Gastrocnemius medialis (tissue), 4 donors: ENCODE data around the gene RFK. TPM values are rescaled to one million over a fixed set of nuclear protein-coding genes. Genes with fewer than 3 reads are reported as not detected.

Experiments
- ATAC-seq, 2 donors: fragments of 150-250 bp; one replicate each; pipeline ENCODE4 v1.9.1; 2016
- DNase-seq, 2 donors: peaks; one replicate each; pipeline ENCODE4 v3.0.0-alpha.2; 2019
- H3K27ac ChIP-seq, 4 donors: fragments of 200-600 bp; sonication (generic); 1 replicate in 1 of 4; 2 replicates in 3 of 4; pipeline ENCODE4 v1.5.1; 2016 to 2018; ENCODE audit warnings: mild to moderate bottlenecking in 2 of 4, moderate library complexity in 1 of 4
- H3K27me3 ChIP-seq, 3 donors: fragments of 200-600 bp; sonication (generic) in 2 of 3; 1 replicate in 1 of 3; 2 replicates in 2 of 3; pipeline versions ENCODE4 v1.5.1 to v1.6.0; 2016 to 2019; ENCODE audit warnings: mild to moderate bottlenecking in 1 of 3, moderate library complexity in 1 of 3
- H3K36me3 ChIP-seq, 2 donors: fragments of 200-600 bp; sonication (generic) in 1 of 2; one replicate each; pipeline ENCODE4 v1.5.1; 2017 to 2018
- H3K4me1 ChIP-seq, 2 donors: fragments of 200-600 bp; sonication (generic) in 1 of 2; one replicate each; pipeline ENCODE4 v1.5.1; 2016 to 2017; ENCODE audit warnings: mild to moderate bottlenecking in 2 of 2
- H3K4me3 ChIP-seq, 4 donors: fragments of 200-600 bp; sonication (generic) in 3 of 4; 1 replicate in 1 of 4; 2 replicates in 3 of 4; pipeline ENCODE4 v1.5.1; 2016 to 2019; ENCODE audit warnings: mild to moderate bottlenecking in 2 of 4
- H3K9me3 ChIP-seq, 3 donors: fragments of 200-600 bp; sonication (generic) in 2 of 3; 1 replicate in 1 of 3; 2 replicates in 2 of 3; pipeline ENCODE4 v1.5.1; 2016 to 2019
- CTCF ChIP-seq, 5 experiments: fragments of 450-650 bp in 3 of 5; fragments of 200-600 bp in 2 of 5; sonication (generic) in 2 of 5; IDR thresholded peaks in 4 of 5; conservative IDR thresholded peaks in 1 of 5; 1 replicate in 4 of 5; 2 replicates in 1 of 5; pipeline ENCODE4 v1.5.1; 2016 to 2019; ENCODE audit warnings: antibody characterized with exemption in 5 of 5, mild to moderate bottlenecking in 3 of 5, moderate library complexity in 3 of 5
- POLR2A ChIP-seq, 2 donors: fragments of 450-650 bp; IDR thresholded peaks; one replicate each; pipeline ENCODE4 v1.6.1; 2017; ENCODE audit warnings: antibody characterized with exemption in 2 of 2, mild to moderate bottlenecking in 2 of 2, moderate library complexity in 2 of 2
- in situ Hi-C, 4 donors: fragments of 200-750 bp; cut with MboI; loops; one replicate each; pipeline versions ENCODE4 v1.15.0 to v1.8.0; 2017; ENCODE audit warnings: low sequenced_read_pairs in 4 of 4
- intact Hi-C: fragments of 100-400 bp; cut with DNase I; formaldehyde crosslinking; loops from one replicate; pipeline ENCODE4 v1.15.1; 2023; ENCODE audit warnings: low total_unique reads
- total RNA-seq, 4 donors: library from RNA; depleted of rRNA; stranded (reverse); fragments of >200 nt; gene quantifications; one replicate each; pipeline versions ENCODE4 v1.1.0 to v1.2.3, GENCODE V29; 2016

The RFK gene
- total RNA-seq, 4 donors from 2014 or later: 13.2 to 33.6 (median 25.6) TPM

DNA sequence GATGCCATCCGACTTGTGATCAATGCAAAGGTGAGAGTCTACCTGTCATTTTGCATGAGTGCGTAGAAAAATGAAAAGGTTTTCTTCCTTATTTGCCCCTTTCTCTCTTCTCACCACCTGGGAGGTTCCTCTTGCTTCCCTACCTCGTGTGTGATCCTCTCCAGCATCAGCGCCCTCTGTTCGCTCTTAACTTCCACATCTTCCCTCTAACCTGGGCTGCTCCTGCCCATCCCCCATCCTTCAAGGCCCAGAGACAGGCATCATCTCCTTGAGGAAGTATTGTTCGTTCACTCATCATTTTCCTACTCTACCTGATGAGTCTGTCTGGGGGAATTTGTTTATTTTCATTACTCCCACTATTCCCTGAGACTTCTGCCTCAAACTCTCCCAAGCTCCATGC lies 55.8 kb downstream of the RFK start:
- Histone ChIP-seq H3K4me1 (no peaks in the 10 kb centered on the region), H3K4me3 (no peak overlapping the region), H3K36me3 (no peaks in the 10 kb centered on the region), H3K27me3 (no peaks in the 10 kb centered on the region), H3K9me3 (no peaks in the 10 kb centered on the region), H3K27ac (no peak overlapping the region)
- ATAC-seq (no peak), DNase-seq (no peak)
- intact Hi-C loops: no loop called here
- no peak for TF ChIP-seq CTCF (IDR thresholded peaks at IDR 0.05 in 4 of 5, conservative IDR thresholded peaks at IDR 0.05 in 1 of 5)
- in situ Hi-C loops: no loop called here

DNA sequence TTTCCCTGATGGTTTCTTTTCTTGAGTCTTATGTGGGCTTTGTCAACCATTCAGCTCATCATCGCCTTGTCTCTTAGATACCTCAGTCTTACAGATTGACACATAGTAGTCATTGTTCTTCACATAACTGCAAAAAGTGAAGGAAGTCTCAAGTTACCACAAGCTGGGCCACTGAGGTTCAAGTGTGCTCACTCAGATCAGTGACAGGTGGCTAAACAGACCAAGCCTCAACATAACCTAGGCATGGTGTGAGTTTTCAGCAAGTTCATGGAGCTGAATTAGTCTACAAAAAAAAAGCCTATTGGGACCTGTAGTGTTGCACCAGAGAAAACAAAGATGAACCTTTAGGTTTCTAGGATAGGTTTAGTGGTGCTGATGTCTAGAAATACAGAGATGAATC lies 58.2 kb downstream of the RFK start:
- in situ Hi-C loops (no loop called here), intact Hi-C loops (no loop called here)
- Histone ChIP-seq H3K27me3 (no peaks in the 10 kb centered on the region), H3K4me3 (no peak overlapping the region), H3K4me1 (no peaks in the 10 kb centered on the region), H3K36me3 (no peaks in the 10 kb centered on the region), H3K27ac (no peak overlapping the region), H3K9me3 (no peaks in the 10 kb centered on the region)
- DNase-seq: no peak
- ATAC-seq: no peak
- TF ChIP-seq POLR2A (IDR thresholded peaks at IDR 0.05): no peak
- TF ChIP-seq CTCF (IDR thresholded peaks at IDR 0.05 in 4 of 5, conservative IDR thresholded peaks at IDR 0.05 in 1 of 5): no peak

Other genes with a start within 250 kb of the RFK start
- 1 to 10 TPM in 3 of 4 donors, under 1 TPM in 1; 0.98 to 6.6 (median 4.2) TPM for gene GCNT1, start 64.8 kb upstream of the RFK start, total RNA-seq